GM10847 (cell line): ENCODE measurements around the gene DCLK1.

ENCODE experiments used
- POLR2A ChIP-seq: IDR thresholded peaks from 2 replicates; pipeline ENCODE4 v1.6.1; 2011; ENCODE audit not compliant: insufficient read length; ENCODE audit errors: extremely low read depth

The DCLK1 gene

GRCh38 chr13:35785576-35786303 is 345.4 kb downstream of the DCLK1 start:
- no peak for TF ChIP-seq POLR2A

- TF ChIP-seq POLR2A, result no peak
Observed at GRCh38 chr13:35784286-35784951, 346.8 kb downstream of the DCLK1 start.

- TF ChIP-seq POLR2A, result no peak
Observed at GRCh38 chr13:35782793-35783192, 348.4 kb downstream of the DCLK1 start.

- TF ChIP-seq POLR2A, result no peak
Observed at GRCh38 chr13:35781036-35782000, 349.9 kb downstream of the DCLK1 start.

GRCh38 chr13:35780613-35781012 is 350.6 kb downstream of the DCLK1 start:
- TF ChIP-seq POLR2A, result no peak

GRCh38 chr13:35771898-35772297 is 359.3 kb downstream of the DCLK1 start:
- TF ChIP-seq POLR2A, result no peak

GRCh38 chr13:35770756-35771297 is 360.4 kb downstream of the DCLK1 start:
- no peak for TF ChIP-seq POLR2A

GRCh38 chr13:35769812-35770211 is 361.4 kb downstream of the DCLK1 start:
- no peak for TF ChIP-seq POLR2A

GRCh38 chr13:35768551-35768950 is 362.6 kb downstream of the DCLK1 start:
- no peak for TF ChIP-seq POLR2A

- no peak for TF ChIP-seq POLR2A
Observed at GRCh38 chr13:35768073-35768472, 363.1 kb downstream of the DCLK1 start.

- TF ChIP-seq POLR2A, result no peak
Observed at GRCh38 chr13:35767256-35767976, 363.8 kb downstream of the DCLK1 start.

- no peak for TF ChIP-seq POLR2A
Observed at GRCh38 chr13:35766663-35767062, 364.5 kb downstream of the DCLK1 start.

- TF ChIP-seq POLR2A, result no peak
Observed at GRCh38 chr13:35765941-35766340, 365.2 kb downstream of the DCLK1 start.

- TF ChIP-seq POLR2A, result no peak
Observed at GRCh38 chr13:35765366-35765765, 365.8 kb downstream of the DCLK1 start.
